Naive B cell (primary cell): Measurements from ENCODE around the gene SLAMF6. TPM values are rescaled to one million over a fixed set of nuclear protein-coding genes. Genes with fewer than 3 reads are reported as not detected.

ENCODE experiments used
- ATAC-seq, 2 donors: fragments of 150-1000 bp; cut with Tn5 transposase; 2 replicates each; pipeline ENCODE4 v1.10.0; 2021; ENCODE audit warnings: low read depth in 2 of 2, mild to moderate bottlenecking in 2 of 2, moderate library complexity in 2 of 2
- DNase-seq: peaks from one replicate; pipeline ENCODE4 v3.0.0; 2022
- H3K27ac Mint-ChIP-seq, 6 donors: one replicate each; pipeline ENCODE4 v1.8.0; 2020 to 2022; ENCODE audit warnings: mild to moderate bottlenecking in 6 of 6, mixed read lengths in 6 of 6, moderate library complexity in 5 of 6, inconsistent platforms in 2 of 6
- H3K27me3 Mint-ChIP-seq, 3 donors: one replicate each; pipeline ENCODE4 v1.8.0; 2021 to 2022; ENCODE audit warnings: mixed read lengths in 3 of 3, mild to moderate bottlenecking in 1 of 3
- H3K36me3 Mint-ChIP-seq, 2 donors: one replicate each; pipeline ENCODE4 v1.8.0; 2020 to 2022; ENCODE audit warnings: mixed read lengths in 2 of 2, inconsistent platforms in 1 of 2, mild to moderate bottlenecking in 1 of 2
- H3K4me1 Mint-ChIP-seq, 3 donors: one replicate each; pipeline ENCODE4 v1.8.0; 2020 to 2022; ENCODE audit warnings: mixed read lengths in 3 of 3, inconsistent platforms in 1 of 3, mild to moderate bottlenecking in 1 of 3, moderate library complexity in 1 of 3
- H3K4me3 Mint-ChIP-seq, 8 donors: one replicate each; pipeline ENCODE4 v1.8.0; 2020 to 2022; ENCODE audit warnings: mild to moderate bottlenecking in 8 of 8, mixed read lengths in 8 of 8, moderate library complexity in 8 of 8, inconsistent platforms in 2 of 8
- H3K9me3 Mint-ChIP-seq, 7 donors: one replicate each; pipeline ENCODE4 v1.8.0; 2020 to 2022; ENCODE audit warnings: mixed read lengths in 7 of 7, mild to moderate bottlenecking in 5 of 7, inconsistent platforms in 2 of 7, moderate library complexity in 1 of 7
- polyA plus RNA-seq, 6 donors: library from polyadenylated mRNA; unstranded; fragments of 300-500 nt; fragmentation: Illumina TruSeq; gene quantifications; one replicate each; pipeline ENCODE4 v1.2.3, GENCODE V29; 2021; ENCODE audit warnings: low read depth in 6 of 6

Gene SLAMF6
- polyA plus RNA-seq, 6 donors from 2014 or later, result 164 to 256 (median 194) TPM

- DNase-seq (no peak), ATAC-seq (peak in 1 of 2 donors; percentile 25)
- Mint-ChIP-seq H3K9me3 (peaks cover 4 to 38% (median 23%) of the 10 kb centered on the region in 7 donors), H3K27me3 (no peaks in the 10 kb centered on the region), H3K4me3 (peak overlapping the region in 2 of 8 donors; percentile 26 to 46), H3K4me1 (peaks cover 49 to 66% (median 55%) of the 10 kb centered on the region in 3 donors), H3K36me3 (peaks cover 58 to 63% of the 10 kb centered on the region in 2 donors), H3K27ac (peak overlapping the region in 2 of 6 donors; percentile 12 to 17)
These were observed 35.8 kb upstream of the SLAMF6 start for GRCh38 chr1:160558660-160559380.

- H3K4me1 Mint-ChIP-seq, result peaks cover 53 to 72% (median 68%) of the 10 kb centered on the region in 3 donors
- no peak overlapping the region for H3K4me3 Mint-ChIP-seq
- H3K27ac Mint-ChIP-seq, result peak overlapping the region in 4 of 6 donors; percentile 15 to 91 (median 55)
- H3K27me3 Mint-ChIP-seq, result no peaks in the 10 kb centered on the region
- no peak for ATAC-seq
- H3K9me3 Mint-ChIP-seq, result peaks cover 0 to 4% (median 0%) of the 10 kb centered on the region in 7 donors
- peaks cover 33 to 39% of the 10 kb centered on the region in 2 donors for H3K36me3 Mint-ChIP-seq
- no peak for DNase-seq
These were observed 30.7 kb upstream of the SLAMF6 start for GRCh38 chr1:160553778-160554177.

- Mint-ChIP-seq H3K27ac (peak overlapping the region in 5 of 6 donors; percentile 24 to 83 (median 66)), H3K4me1 (peaks cover 59 to 73% (median 71%) of the 10 kb centered on the region in 3 donors), H3K27me3 (no peaks in the 10 kb centered on the region), H3K4me3 (peak overlapping the region in 2 of 8 donors; percentile 13 to 74), H3K36me3 (peaks cover 26 to 30% of the 10 kb centered on the region in 2 donors), H3K9me3 (no peaks in the 10 kb centered on the region)
- DNase-seq (no peak), ATAC-seq (no peak)
These were observed 29.4 kb upstream of the SLAMF6 start for GRCh38 chr1:160552425-160552824.

- DNase-seq (no peak), ATAC-seq (no peak)
- peak overlapping the region in 6 of 8 donors; percentile 13 to 74 (median 36) for H3K4me3 Mint-ChIP-seq
- H3K9me3 Mint-ChIP-seq, result no peaks in the 10 kb centered on the region
- no peaks in the 10 kb centered on the region for H3K27me3 Mint-ChIP-seq
- H3K36me3 Mint-ChIP-seq, result peaks cover 30 to 31% of the 10 kb centered on the region in 2 donors
- H3K4me1 Mint-ChIP-seq, result peaks cover 73 to 84% (median 84%) of the 10 kb centered on the region in 3 donors
- peak overlapping the region in 5 of 6 donors; percentile 53 to 94 (median 86) for H3K27ac Mint-ChIP-seq
These were observed 27.5 kb upstream of the SLAMF6 start for GRCh38 chr1:160550572-160551034.

- DNase-seq (no peak), ATAC-seq (no peak)
- H3K9me3 Mint-ChIP-seq, result no peaks in the 10 kb centered on the region
- H3K36me3 Mint-ChIP-seq, result peaks cover 29% of the 10 kb centered on the region in 2 donors
- H3K4me1 Mint-ChIP-seq, result peaks cover 79 to 90% (median 85%) of the 10 kb centered on the region in 3 donors
- no peaks in the 10 kb centered on the region for H3K27me3 Mint-ChIP-seq
- H3K4me3 Mint-ChIP-seq, result peak overlapping the region in 7 of 8 donors; percentile 60 to 89 (median 74)
- H3K27ac Mint-ChIP-seq, result peak overlapping the region; percentile 87 to 99 (median 96)
These were observed 26.6 kb upstream of the SLAMF6 start for GRCh38 chr1:160549665-160550006.

- Mint-ChIP-seq H3K4me3 (peak overlapping the region in 7 of 8 donors; percentile 60 to 89 (median 69)), H3K27me3 (no peaks in the 10 kb centered on the region), H3K27ac (peak overlapping the region; percentile 87 to 99 (median 96)), H3K9me3 (no peaks in the 10 kb centered on the region), H3K4me1 (peaks cover 79 to 96% (median 91%) of the 10 kb centered on the region in 3 donors), H3K36me3 (peaks cover 29% of the 10 kb centered on the region in 2 donors)
- DNase-seq (peak; percentile 77), ATAC-seq (peak; percentile 90 to 92)
These were observed 26.1 kb upstream of the SLAMF6 start for GRCh38 chr1:160548960-160549664.

GRCh38 chr1:160548183-160548582, 25.1 kb upstream of the SLAMF6 start:
- Mint-ChIP-seq H3K9me3 (no peaks in the 10 kb centered on the region), H3K4me1 (peaks cover 72 to 93% (median 87%) of the 10 kb centered on the region in 3 donors), H3K27ac (peak overlapping the region; percentile 36 to 94 (median 91)), H3K27me3 (no peaks in the 10 kb centered on the region), H3K36me3 (peaks cover 21 to 22% of the 10 kb centered on the region in 2 donors), H3K4me3 (peak overlapping the region in 7 of 8 donors; percentile 12 to 87 (median 62))
- peak; percentile 11 to 17 for ATAC-seq
- no peak for DNase-seq

GRCh38 chr1:160547422-160547821, 24.4 kb upstream of the SLAMF6 start:
- no peaks in the 10 kb centered on the region for H3K27me3 Mint-ChIP-seq
- H3K4me3 Mint-ChIP-seq, result peak overlapping the region in 5 of 8 donors; percentile 51 to 77 (median 71)
- H3K27ac Mint-ChIP-seq, result peak overlapping the region in 4 of 6 donors; percentile 89 to 94 (median 94)
- DNase-seq (no peak), ATAC-seq (no peak)
- peaks cover 14% of the 10 kb centered on the region in 2 donors for H3K36me3 Mint-ChIP-seq
- no peaks in the 10 kb centered on the region for H3K9me3 Mint-ChIP-seq
- H3K4me1 Mint-ChIP-seq, result peaks cover 66 to 86% (median 79%) of the 10 kb centered on the region in 3 donors

- Mint-ChIP-seq H3K9me3 (no peaks in the 10 kb centered on the region), H3K4me3 (peak overlapping the region in 6 of 8 donors; percentile 9 to 77 (median 54)), H3K27me3 (no peaks in the 10 kb centered on the region), H3K4me1 (peaks cover 64 to 84% (median 78%) of the 10 kb centered on the region in 3 donors), H3K27ac (peak overlapping the region; percentile 51 to 94 (median 82)), H3K36me3 (peaks cover 9 to 13% of the 10 kb centered on the region in 2 donors)
- DNase-seq (no peak), ATAC-seq (no peak)
These were observed 23.9 kb upstream of the SLAMF6 start for GRCh38 chr1:160546942-160547341.

GRCh38 chr1:160544647-160545046, 21.6 kb upstream of the SLAMF6 start:
- Mint-ChIP-seq H3K4me3 (peak overlapping the region in 1 of 8 donors; percentile 17), H3K27me3 (no peaks in the 10 kb centered on the region), H3K9me3 (no peaks in the 10 kb centered on the region), H3K27ac (peak overlapping the region in 3 of 6 donors; percentile 48 to 84 (median 81)), H3K4me1 (peaks cover 66 to 84% (median 78%) of the 10 kb centered on the region in 3 donors), H3K36me3 (peaks cover 7 to 15% of the 10 kb centered on the region in 2 donors)
- peak in 1 of 2 donors; percentile 13 for ATAC-seq
- no peak for DNase-seq

GRCh38 chr1:160542303-160542945, 19.4 kb upstream of the SLAMF6 start:
- Mint-ChIP-seq H3K36me3 (peaks cover 7 to 15% of the 10 kb centered on the region in 2 donors), H3K4me3 (no peak overlapping the region), H3K27me3 (no peaks in the 10 kb centered on the region), H3K4me1 (peaks cover 55 to 74% (median 70%) of the 10 kb centered on the region in 3 donors), H3K27ac (peak overlapping the region in 2 of 6 donors; percentile 26 to 90), H3K9me3 (no peaks in the 10 kb centered on the region)
- DNase-seq, result no peak
- ATAC-seq, result no peak

- ATAC-seq (no peak), DNase-seq (no peak)
- H3K4me1 Mint-ChIP-seq, result peaks cover 48 to 67% (median 63%) of the 10 kb centered on the region in 3 donors
- H3K9me3 Mint-ChIP-seq, result no peaks in the 10 kb centered on the region
- H3K36me3 Mint-ChIP-seq, result peaks cover 6 to 11% of the 10 kb centered on the region in 2 donors
- H3K27me3 Mint-ChIP-seq, result no peaks in the 10 kb centered on the region
- H3K27ac Mint-ChIP-seq, result peak overlapping the region; percentile 26 to 96 (median 80)
- H3K4me3 Mint-ChIP-seq, result peak overlapping the region in 1 of 8 donors; percentile 82
These were observed 18.7 kb upstream of the SLAMF6 start for GRCh38 chr1:160541622-160542302.
